Skeletal muscle satellite cell (primary cell): ENCODE data around the gene WDR18.
"Not testable (repeated sequence)": the region's sequence is repeated elsewhere in the genome, so short reads cannot be mapped to it uniquely, and the experiment has no call there.

Source experiments
- H3K27me3 ChIP-seq: 2 replicates; pipeline ENCODE4 v1.7.0; 2013; ENCODE audit warnings: low read length; ENCODE audit not compliant: control insufficient read depth, insufficient read depth
- H3K36me3 ChIP-seq: 2 replicates; pipeline ENCODE4 v1.7.0; 2013; ENCODE audit warnings: mild to moderate bottlenecking, control low read depth, low read length; ENCODE audit not compliant: insufficient read depth
- H3K4me1 ChIP-seq: 2 replicates; pipeline ENCODE4 v1.7.0; 2013; ENCODE audit warnings: low read length; ENCODE audit not compliant: control insufficient read depth, insufficient read depth
- H3K4me2 ChIP-seq: 2 replicates; pipeline ENCODE4 v1.7.0; 2013; ENCODE audit warnings: mild to moderate bottlenecking, low read length
- H3K4me3 ChIP-seq: 2 replicates; pipeline ENCODE4 v1.7.0; 2013; ENCODE audit warnings: low read length
- H3K9ac ChIP-seq: 2 replicates; pipeline ENCODE4 v1.7.0; 2013; ENCODE audit warnings: mild to moderate bottlenecking, low read depth, low read length, moderate library complexity
- H3K9me3 ChIP-seq: replicated peaks from 2 replicates; pipeline ENCODE4 v1.7.0; 2013; ENCODE audit warnings: mild to moderate bottlenecking, control low read depth, low read length

WDR18 gene

DNA sequence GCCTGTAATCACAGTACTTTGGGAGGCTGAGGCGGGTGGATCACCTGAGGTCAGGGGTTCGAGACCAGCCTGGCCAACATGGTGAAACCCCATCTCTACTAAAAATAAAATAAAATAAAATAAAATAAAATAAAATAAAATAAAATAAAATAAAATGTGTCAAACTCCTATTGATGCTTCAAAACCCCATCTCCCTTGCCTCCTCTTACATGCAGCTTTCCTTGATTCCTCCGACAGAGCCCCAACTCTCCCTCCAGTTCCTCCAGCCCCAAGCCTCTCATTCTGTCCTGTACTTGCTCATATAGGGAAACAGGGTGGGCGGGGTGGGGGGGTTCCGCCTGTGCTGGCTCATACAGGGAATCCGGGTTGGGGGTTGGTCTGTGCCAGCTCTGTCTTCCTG, 40.9 kb downstream of the WDR18 start:
- H3K9ac ChIP-seq, H3K36me3 ChIP-seq, H3K9me3 ChIP-seq, H3K4me2 ChIP-seq, H3K4me3 ChIP-seq, H3K27me3 ChIP-seq: not testable (repeated sequence)
- H3K4me1 ChIP-seq, result peaks cover 14% of the 10 kb centered on the region

DNA sequence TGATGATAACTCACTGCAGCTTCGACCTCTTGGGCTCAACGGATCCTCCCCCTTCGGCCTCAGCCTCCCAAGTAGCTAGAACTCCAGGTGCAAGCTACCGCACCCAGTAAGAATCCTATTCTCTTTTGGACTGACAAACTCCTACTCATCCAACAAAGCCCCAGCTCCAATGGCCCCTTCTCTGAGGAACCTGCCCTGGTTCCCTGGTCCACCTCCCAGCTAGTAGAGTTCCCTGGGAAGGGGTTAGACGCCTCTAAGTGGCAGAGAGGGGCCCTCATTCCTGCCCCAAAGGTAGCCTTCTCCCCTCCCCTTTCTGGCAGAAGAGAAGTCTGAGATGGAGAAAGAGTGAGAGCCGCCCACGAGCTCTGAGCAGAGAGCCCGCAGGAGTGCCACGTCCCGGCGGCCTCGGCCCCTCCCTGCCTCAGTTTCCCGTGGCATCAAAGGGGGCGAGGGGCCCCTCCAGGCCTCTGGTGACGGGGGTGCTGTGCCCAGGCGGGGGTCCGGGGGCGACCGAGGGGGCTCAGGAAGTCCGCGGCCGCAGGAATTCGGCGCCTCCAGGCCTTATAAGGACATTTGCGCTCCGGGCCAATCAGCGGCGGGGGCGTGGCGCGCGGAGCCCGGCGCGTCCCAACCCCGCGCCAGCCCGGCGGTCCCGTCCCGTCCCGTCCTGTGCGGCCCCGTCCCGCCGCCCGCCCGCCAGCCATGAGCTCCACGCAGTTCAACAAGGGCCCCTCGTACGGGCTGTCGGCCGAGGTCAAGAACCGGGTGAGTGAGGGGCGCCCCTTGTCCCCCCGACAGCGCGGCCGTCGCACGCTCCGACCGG, 42.0 kb downstream of the WDR18 start, which contains the start of gene CNN2:
TSS of gene CNN2 (plus strand) at position 649 of the 823 bp plus-strand sequence. CDS start at position 703, 54 bp downstream.
- Histone ChIP-seq H3K9ac (peak within 1 kb of the TSS; percentile 95), H3K27me3 (no peaks in the 10 kb centered on the region), H3K4me2 (peak within 1 kb of the TSS; percentile 98), H3K4me3 (peak within 1 kb of the TSS; percentile 100), H3K36me3 (peaks cover 13% of the 10 kb centered on the region), H3K4me1 (peaks cover 15% of the 10 kb centered on the region), H3K9me3 (no peaks in the 10 kb centered on the region)

DNA sequence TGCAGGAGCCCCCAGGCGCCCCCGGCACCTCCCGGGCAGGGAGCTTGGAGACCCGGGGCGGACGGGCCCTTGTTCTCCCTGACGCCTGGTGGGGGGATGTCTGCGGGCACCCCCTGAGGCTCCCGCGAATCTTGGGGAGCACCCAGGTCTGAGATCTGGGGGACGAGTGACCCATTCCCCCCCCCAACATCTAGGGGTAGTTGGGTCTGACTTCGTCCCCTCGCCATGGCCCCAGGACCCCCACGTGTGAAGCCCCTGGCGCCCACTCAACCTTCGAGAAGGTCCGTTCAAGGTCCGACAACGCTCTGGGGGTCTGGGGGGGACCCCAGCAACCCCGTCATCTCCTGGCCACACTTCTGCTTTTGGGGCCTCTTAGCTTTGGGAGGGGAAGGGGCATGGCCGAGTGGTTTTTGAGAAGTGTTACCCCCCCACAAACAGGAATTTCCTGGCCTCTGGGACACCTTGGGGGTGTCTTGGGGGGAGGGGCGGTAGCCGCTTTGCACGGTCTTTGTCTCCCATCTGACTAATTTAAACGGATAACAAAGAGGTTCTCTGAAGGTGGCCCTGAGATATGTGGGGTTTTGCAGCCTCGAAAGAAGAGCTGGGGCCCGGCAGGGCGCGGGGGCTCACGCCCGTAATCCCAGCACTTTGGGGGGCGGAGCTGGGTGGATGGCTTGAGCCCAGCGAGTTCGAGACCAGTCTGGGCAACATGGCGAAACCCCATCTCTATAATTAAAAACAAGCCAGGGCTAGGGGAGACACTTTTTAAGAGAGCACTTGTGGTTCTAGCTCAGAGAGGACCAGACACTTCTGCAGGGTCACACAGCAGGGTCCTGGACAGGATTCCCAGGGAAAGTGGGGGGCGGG, 42.9 kb downstream of the WDR18 start:
- Histone ChIP-seq H3K9me3 (no peaks in the 10 kb centered on the region), H3K4me1 (peaks cover 15% of the 10 kb centered on the region), H3K27me3 (no peaks in the 10 kb centered on the region), H3K36me3 (peaks cover 17% of the 10 kb centered on the region), H3K9ac (peak overlapping the region; percentile 95), H3K4me2 (peak overlapping the region; percentile 98), H3K4me3 (peak overlapping the region; percentile 100)

DNA sequence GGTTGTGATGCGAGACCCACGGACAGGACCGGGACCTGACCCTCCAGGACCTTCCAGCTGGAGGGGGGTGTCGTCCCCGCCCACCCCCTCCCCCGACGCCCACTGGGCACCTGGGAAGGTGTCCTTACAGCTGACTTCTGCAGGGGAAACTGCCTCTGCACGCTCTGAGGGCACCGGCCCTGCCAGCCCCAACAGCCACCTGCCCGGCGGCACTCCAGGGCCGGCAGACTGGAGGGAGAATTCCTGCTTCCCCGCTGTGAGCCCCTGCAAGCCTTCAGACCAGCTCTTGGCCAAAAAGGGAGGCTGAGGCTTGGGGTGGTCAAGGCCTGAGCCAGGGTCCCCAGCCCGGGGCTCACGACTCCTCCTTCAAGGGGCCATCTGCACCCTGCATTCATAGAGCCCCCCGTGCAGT, 43.5 kb downstream of the WDR18 start:
- no peaks in the 10 kb centered on the region for H3K27me3 ChIP-seq
- H3K36me3 ChIP-seq, result peaks cover 23% of the 10 kb centered on the region
- H3K4me2 ChIP-seq, result peak overlapping the region; percentile 98
- peak overlapping the region; percentile 95 for H3K9ac ChIP-seq
- H3K9me3 ChIP-seq, result no peaks in the 10 kb centered on the region
- peak overlapping the region; percentile 100 for H3K4me3 ChIP-seq
- H3K4me1 ChIP-seq, result peaks cover 15% of the 10 kb centered on the region

DNA sequence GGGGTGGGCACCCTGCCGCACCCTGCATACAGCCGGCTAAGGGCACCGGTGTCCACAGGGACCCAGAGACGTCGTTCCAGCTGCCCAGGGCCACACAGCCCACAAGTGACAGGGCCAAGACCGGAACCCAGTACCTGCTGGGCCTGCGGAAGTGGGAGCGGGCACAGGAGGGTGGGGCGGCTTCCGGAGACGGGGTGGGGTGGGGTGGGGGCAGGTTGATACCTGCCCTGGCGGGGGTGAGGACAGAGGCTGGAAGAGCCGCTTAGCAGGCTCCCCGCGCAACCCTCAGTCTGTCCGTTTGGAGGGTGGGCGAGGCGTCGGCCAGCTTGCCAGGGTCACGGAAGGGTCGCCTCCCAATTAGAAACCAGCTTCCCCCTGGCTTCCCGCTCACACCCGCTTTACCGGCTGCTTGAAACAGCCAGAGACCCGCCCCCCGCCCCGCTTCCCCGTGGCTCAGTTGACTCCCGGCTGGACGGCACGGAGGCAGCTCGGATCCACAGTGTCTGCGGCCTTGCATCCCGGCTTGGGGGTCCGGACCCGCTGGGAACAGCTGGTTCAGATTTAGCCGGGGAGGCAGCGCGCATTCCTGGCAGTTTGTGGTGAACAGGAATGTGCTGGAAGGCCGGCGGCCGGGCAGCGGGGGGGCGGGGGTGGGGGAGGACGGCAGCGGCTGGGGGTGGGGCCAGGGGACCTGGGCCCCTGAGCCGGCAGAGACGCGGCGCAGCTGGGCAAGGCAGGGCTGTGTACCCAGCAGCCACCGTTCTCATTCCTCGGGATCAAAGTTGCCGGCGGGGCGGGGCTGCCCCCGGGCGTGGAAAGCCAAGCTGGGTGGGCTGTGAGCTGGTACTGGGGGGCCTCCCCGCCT, 44.1 kb downstream of the WDR18 start:
- Histone ChIP-seq H3K4me1 (peaks cover 15% of the 10 kb centered on the region), H3K9ac (peak overlapping the region; percentile 95), H3K4me3 (peak overlapping the region; percentile 100), H3K27me3 (no peaks in the 10 kb centered on the region), H3K9me3 (no peaks in the 10 kb centered on the region), H3K36me3 (peaks cover 29% of the 10 kb centered on the region), H3K4me2 (peak overlapping the region; percentile 98)

DNA sequence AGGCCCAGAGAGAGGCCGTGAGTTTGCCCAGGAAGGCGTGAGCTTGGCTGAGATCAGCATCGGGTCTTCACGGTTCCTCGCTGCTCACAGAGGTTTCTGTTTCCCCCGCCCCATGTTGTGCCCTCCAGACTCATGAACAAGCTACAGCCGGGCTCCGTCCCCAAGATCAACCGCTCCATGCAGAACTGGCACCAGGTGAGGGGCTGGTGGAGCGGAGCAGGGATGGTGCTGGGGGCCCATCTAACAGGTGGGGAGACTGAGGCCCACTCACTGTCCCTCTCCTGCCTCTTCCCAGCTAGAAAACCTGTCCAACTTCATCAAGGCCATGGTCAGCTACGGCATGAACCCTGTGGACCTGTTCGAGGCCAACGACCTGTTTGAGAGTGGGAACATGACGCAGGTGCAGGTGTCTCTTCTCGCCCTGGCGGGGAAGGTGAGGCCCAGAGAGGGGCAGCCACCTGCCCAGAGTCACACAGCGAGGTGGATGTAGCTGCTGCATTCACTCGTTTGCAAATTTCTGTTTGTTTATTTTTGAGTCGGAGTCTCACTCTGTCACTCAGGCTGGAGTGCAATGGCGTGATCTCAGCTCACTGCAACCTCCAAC, 48.2 kb downstream of the WDR18 start:
- peaks cover 13% of the 10 kb centered on the region for H3K4me1 ChIP-seq
- H3K27me3 ChIP-seq, result no peaks in the 10 kb centered on the region
- H3K9ac ChIP-seq, result no peak overlapping the region
- no peak overlapping the region for H3K4me3 ChIP-seq
- H3K4me2 ChIP-seq, result no peak overlapping the region
- no peaks in the 10 kb centered on the region for H3K9me3 ChIP-seq
- peaks cover 49% of the 10 kb centered on the region for H3K36me3 ChIP-seq

DNA sequence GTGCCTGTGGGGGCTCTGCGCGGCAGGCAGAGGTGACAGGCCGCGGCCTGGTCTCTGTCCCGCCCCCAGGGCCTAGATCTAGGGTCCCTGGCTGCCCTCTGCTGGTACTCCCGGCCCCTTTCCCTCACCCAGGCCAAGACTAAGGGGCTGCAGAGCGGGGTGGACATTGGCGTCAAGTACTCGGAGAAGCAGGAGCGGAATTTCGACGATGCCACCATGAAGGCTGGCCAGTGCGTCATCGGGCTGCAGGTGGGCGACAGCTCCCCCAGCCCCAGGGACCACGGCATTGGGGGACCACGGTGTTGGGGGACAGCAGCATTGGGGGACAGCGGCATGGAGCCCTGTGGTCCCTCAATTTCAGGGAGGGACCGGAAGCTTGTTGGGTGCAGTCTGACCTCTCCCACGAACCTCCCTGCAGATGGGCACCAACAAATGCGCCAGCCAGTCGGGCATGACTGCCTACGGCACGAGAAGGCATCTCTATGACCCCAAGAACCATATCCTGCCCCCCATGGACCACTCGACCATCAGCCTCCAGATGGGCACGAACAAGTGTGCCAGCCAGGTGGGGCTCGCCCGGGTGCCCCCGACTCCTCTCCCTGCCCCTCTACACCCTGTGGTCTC, 52.0 kb downstream of the WDR18 start:
- no peak overlapping the region for H3K4me3 ChIP-seq
- H3K9ac ChIP-seq, result no peak overlapping the region
- H3K4me2 ChIP-seq, result no peak overlapping the region
- peaks cover 56% of the 10 kb centered on the region for H3K36me3 ChIP-seq
- no peaks in the 10 kb centered on the region for H3K9me3 ChIP-seq
- no peaks in the 10 kb centered on the region for H3K27me3 ChIP-seq
- H3K4me1 ChIP-seq, result peaks cover 28% of the 10 kb centered on the region

DNA sequence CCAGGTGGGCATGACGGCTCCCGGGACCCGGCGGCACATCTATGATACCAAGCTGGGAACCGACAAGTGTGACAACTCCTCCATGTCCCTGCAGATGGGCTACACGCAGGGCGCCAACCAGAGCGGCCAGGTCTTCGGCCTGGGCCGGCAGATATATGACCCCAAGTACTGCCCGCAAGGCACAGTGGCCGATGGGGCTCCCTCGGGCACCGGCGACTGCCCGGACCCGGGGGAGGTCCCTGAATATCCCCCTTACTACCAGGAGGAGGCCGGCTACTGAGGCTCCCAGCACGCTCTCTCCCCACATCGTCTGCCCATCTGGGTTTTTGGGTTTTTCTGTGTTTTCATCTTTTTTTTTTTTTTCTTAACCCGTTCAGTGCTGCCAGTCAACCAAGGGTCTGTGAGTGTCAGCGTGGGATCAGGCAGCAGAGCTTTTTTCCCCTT, 53.5 kb downstream of the WDR18 start:
- H3K4me1 ChIP-seq, result peaks cover 43% of the 10 kb centered on the region
- peak overlapping the region; percentile 18 for H3K4me2 ChIP-seq
- no peaks in the 10 kb centered on the region for H3K9me3 ChIP-seq
- peaks cover 46% of the 10 kb centered on the region for H3K36me3 ChIP-seq
- H3K9ac ChIP-seq, result peak overlapping the region; percentile 36
- H3K4me3 ChIP-seq, result no peak overlapping the region
- H3K27me3 ChIP-seq, result no peaks in the 10 kb centered on the region

DNA sequence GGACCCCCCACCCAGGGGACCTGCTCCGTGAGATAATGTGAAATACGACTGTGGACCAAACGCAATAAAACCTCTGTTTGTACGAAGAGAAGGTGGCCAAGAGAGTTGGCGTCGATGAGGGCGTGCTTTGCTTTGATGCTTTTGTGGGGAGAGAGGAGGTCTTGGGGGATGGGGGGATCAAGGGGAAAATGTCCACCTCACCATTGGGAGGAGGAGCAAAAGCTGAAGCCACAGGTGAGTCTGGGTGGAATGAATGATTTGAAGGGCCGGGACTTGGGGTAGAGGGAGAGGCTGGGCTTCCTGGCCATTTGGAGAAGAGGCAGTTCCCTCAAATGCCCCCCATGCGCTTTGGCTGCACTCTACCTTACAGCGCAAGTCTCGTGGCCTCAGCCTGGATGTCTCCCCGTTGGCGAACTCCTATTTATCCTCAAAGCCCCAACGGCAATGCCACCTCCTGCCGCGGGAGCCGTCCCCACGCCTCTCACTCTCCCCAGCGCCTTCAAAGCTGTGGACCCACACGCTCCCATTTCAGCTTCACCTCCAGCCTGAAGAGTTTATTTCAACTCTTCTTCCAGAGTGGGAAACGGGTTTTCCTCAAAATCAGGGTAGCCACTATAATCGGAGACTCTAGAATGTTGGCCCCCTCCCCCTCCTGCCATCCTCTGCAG, 55.0 kb downstream of the WDR18 start:
- Histone ChIP-seq H3K4me1 (peaks cover 50% of the 10 kb centered on the region), H3K9me3 (no peaks in the 10 kb centered on the region), H3K36me3 (peaks cover 37% of the 10 kb centered on the region), H3K4me2 (peak overlapping the region; percentile 92), H3K4me3 (peak overlapping the region; percentile 43), H3K27me3 (no peaks in the 10 kb centered on the region), H3K9ac (peak overlapping the region; percentile 7)
